Astrocyte of the hippocampus (primary cell): ENCODE results near the gene AHNAK.
A peak's percentile ranks its signal among the peaks of the same experiment; 100 is the strongest.
"Not testable (repeated sequence)": the region's sequence is repeated elsewhere in the genome, so short reads cannot be mapped to it uniquely, and the experiment has no call there.

Experiments used
- DNase-seq: peaks from one replicate; pipeline ENCODE4 v3.0.0; 2011; ENCODE audit warnings: low read depth, low spot score

The AHNAK gene

DNA sequence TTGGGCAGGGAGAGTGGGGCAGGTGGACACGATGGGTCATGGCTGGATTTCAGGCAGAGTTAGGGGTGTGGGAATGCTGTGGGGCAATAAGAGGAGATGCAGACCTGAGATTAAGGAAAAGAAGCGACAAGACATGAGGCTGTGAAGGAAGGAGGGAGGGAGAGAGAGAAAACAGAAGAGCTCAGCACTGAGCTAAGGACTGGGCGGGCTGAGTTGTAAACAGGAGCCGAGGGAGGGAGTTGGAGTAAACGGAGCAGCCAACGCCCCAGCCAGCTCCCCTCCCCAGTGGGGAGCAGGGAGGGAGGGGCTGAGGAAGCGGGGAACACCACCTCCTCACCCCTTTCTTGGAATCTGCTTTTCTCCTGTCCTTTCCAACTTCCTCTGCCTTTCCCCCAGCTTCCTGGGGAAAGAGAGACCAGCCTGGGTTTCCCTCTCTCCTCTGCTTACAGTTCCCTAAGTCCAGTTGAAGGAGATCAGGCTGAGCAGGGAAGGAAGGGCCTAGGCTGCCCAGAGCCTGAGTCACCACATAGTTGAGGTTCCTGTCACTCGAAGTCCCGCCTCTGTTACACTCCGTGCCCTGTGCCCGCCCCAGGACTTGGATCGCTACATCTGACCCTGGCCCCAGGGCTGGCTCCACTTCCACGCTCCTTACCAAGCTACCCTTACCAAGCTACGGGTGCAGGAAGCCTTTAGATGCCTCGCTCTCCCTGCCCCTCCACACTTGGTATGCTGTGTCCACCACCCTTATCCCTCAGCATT, 6.7 kb upstream of the AHNAK start:
- DNase-seq = peak; percentile 96

DNA sequence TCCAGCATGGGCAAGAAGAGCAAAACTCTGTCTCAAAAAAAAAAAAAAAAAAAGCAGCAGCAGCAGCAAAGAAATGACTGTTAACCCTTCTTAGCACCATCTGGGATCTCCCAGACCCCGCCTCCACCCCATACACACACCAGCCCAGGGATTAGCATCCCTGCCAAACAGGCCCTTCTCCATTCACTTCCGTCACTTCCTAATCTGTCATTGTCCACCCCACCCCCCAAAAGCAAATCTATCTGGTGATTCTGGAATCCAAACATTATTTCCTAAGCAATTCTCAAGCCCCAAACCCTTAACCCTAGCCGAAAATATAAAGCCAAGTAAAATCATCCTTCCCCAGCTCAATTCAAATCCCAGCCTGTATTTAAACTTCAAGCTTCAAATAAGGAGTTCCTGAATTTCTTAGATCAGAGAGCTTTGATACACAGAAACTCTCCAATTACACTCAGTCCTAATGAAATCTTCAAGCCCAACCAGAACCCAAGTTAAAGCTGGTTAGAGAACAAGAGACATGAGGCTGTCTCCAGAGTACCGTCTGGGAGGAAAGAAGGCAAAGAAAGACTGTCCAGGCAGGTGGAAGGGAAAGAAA, 6.0 kb upstream of the AHNAK start:
- no peak for DNase-seq

DNA sequence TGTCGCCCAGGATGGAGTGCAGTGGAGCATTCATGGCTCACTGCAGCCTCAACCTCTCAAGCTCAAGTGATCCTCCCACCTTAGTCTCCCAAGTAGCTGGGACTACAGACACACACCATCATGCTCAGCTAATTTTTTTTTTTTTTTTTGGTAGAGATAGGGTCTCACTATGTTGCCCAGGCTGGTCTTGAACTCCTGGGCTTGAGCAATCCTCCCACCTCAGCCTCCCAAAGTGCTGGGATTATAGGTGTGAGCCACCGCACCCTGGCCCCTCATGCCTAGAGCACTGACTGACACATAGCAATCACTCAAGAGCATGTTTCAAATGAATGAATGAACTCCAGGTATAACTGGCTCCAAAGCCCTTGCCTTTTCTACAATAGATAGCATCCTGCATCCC, 3.9 kb upstream of the AHNAK start:
- not testable (repeated sequence) for DNase-seq

DNA sequence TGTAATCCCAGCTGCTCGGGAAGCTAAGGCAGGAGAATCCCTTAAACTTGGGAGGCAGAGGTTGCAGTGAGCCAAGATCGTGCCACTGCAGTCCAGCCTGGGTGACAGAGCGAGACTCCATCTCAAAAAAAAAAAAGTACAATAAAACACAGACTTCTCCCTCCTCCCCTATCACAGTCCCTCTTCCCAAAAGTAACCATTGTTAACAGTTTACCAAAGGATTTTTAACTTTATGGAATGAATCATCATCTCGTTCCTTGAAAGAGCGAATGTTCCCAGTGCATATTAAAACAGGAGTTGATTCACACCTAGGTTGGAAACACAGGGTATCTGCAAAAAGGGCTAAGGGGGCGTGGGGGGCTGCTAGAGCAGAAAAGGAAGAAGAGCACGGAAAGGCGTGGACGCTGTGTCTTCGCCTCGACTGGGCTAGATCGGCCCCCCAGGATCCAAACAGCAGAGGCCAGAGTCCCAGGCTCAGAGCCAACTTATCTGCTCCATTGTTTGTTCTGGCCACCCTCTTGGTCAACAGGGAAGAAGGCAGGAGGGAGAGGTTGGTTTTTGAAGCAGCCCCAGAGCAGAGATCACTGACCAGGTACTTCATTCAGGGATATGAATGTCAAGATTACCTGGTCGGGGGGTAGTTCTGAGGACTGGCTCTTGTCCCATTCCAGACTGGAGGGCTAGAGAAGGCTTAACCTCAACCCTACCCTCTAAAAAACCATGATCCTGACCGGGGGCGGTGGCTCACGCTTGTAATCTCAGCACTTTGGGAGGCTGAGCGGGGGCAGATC, 2.1 kb upstream of the AHNAK start:
- peak; percentile 49 for DNase-seq

DNA sequence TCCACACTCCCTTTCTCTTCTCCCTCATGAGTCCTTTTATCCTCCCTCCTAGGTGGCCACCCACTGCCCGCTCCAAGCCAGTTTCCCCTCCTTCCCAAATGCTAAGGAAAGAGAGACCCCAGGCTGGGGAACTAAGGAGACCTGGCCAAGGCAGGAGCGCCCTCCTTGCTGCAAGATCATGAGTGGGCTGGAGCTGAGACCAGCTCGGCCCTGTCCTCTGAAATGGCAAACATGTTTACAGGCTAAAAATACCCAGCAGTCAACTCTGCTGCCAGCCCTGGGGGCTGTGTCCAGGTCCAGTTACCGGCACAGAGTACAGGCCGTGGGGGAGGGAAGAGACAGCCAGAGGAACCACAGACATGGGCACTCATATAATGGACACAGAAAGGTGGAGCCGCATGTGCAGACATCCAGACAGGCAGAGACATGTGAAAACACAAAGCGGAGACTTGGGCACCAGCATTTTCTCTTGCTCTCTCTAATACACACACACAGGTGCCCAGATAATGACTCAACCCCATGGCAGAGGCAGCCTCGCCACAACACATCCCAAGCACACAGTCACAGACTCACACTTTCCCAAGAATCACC, 1.2 kb upstream of the AHNAK start:
- DNase-seq = peak; percentile 46

DNA sequence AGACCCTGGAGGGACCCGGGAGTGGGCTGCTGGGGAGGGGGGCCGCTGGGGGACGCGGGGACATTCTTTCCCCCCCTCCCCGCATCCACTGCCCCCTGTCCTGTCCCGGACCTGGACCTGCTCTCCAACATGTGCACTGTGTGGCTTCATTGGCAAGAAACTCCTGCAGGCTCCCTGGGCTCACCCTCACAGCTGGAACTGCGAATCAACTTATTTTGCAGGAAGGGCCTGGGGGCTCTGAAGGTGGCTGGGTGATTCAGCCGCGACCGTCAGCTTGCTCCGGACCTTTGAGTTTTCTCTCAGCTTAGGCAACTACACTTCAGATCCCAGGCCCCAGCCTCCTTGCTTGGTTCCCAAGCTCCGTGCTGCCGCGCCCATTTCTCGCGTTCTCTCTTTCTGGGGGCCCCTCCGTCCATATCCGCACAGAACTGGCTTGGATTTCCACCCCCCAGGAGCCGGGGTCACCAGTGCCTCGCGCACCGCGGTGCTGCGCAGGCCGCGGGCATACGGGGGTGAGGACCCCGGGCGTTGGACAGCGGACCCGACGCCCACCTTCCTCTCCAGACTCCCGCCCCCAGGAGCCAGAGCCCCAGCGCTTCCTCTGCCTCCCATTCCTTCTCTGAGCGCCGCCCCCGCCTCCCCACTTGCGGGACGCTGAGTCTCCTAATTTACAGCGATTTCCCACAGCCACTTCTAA, 471 bp upstream of the AHNAK start:
- peak; percentile 57 for DNase-seq

DNA sequence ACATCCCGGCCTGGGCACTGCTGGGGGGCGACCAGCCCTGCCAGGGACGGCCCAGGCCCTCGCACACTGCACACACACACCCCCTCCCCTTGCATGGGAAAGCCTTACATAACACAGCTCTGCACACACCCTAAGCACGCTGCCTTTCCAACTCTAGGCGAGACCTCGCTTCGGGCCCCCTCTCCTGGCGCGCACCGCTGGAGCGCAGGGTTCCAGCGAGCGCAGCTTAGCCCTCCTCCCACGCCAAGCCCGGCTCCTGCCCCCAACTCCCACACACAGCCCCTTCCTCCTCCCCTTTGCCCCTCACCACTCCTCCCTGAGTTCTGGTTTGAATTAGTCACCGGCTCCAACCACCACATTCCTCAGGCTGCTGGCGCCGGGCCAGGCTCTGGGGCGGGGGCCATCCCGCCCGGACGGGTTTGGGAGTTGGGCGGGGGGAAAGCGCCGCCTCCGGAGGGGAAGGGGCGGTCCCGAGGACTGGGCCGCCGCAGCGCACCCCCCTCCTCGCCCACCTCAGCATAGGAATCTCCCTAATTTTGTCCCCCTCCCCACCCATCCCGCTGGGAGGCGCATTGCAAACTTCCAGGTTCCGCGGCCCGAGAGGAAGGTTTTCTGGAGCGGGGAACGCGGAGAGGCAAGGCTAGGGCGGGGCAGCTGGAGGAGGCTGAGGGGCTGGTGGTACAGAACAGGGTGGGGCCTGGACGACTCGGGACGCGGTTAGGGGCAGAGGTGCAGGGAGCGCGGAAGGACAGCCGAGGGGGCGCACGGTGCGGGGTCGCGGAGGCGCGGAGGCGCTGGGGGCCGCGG, 966 bp downstream of the AHNAK start:
- peak; percentile 99 for DNase-seq

DNA sequence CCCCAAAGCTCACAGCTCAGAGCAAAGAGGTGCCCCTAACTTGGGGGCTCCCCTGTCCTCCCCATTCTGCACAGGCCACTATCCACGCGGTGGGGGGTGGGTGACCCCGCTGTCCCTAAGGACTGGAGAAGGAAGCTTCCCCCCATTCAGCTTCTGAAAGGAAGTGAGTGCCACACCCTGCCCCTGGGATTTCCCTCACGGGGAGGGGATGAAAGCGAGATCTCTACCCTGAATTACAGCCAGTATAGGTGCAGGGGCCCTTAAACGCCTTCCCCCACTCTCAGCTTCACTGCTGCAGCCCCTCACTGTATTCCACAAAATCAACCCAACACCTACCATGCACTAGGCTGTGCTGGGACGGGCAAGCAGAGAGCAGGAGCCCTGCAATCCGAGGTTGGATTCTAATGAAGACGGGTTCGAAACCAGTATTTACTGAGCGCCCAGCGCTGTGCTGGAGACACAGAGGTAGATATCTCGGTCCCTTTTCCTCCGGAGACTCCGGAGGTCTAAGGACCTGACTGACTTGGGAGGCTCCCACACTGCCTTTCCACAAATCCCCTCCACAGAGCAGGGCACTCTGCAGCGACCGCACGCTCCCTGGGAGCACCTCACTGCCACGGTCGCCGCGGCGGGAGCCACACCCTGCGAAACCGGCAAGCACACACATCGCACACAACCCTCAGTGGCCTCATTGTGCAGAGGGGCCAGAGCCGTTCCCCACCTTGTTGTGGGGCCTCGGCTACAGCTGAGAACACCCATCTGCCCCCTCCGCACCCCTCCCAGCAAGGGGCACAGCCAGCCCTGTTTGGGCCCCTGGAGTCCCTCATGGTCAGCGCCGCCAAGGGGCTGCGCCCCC, 1.8 kb downstream of the AHNAK start:
- DNase-seq = peak; percentile 56

DNA sequence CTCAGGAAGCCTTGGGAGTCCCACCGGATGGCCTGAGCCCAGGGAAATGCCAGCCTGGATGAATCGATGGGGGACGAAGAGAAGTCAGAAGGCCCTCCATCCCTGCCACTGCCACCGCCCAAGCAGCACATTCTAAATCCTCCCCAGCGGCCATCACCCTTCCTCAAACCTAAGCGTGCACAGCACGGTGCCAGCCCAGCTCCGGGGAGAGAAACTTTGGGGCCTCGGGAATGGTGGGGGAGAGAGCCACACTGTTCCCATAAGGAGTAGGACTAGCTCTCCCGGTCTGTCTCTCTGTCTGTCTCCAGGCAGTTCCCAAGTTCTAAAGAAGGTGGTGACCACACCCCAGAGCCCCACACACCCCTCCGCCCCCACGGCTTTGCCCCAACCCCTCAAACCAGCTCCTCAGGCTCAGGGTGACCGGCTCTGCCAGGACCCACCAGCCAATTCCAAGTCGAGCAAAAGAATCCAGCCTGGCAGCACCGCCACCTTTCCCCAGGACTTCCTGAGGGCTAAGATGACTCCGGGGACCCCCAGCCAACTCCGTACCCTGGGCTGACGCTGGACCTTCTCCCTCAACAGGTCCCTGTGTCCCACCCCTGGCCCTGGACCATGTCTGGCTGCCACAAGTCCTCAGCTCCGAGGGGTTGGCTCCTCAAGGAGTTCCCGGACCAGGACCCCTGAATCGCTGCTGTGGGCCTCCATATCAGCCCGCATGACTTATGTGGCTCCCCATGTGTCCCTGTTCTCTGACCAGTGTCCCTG, 2.7 kb downstream of the AHNAK start:
- DNase-seq = peak; percentile 32

DNA sequence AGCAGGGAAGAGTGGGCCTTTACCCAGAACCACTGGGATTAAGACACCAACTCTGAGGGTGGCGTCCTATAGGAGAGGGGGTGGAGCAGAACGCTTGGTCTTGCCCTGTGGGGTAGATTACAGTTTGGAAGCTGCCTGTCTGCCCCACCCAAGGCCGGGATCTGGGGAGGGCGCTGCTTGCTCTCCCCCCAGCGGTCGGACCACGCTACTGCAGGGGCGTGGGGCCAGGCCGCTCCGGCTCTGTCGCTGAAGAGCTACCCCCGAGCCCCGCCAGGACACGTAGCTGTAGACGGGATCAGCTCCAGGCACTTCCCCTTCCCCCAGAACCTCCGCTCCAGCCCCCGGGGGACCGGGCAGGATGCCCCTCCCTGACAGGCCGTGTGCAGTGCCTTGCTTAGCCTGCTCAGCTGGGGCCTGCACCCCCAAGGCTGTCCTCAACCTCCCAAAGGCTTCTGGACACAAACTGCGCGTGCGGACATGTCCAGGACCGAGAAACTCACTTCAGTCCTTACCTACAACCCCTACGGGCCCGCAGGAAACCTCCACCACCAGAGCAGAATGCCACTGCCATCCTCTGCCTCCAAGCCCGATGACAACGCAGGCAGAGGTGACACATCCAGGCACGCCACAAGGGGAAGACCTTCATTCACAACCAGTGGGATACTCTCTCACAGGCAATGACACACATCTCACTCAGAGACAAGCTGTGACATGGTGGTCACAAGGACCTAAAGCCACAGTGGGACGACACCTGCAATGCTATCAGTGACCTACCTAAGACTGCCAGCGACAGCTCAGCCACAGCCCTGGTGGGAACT, 3.6 kb downstream of the AHNAK start:
- peak; percentile 91 for DNase-seq

DNA sequence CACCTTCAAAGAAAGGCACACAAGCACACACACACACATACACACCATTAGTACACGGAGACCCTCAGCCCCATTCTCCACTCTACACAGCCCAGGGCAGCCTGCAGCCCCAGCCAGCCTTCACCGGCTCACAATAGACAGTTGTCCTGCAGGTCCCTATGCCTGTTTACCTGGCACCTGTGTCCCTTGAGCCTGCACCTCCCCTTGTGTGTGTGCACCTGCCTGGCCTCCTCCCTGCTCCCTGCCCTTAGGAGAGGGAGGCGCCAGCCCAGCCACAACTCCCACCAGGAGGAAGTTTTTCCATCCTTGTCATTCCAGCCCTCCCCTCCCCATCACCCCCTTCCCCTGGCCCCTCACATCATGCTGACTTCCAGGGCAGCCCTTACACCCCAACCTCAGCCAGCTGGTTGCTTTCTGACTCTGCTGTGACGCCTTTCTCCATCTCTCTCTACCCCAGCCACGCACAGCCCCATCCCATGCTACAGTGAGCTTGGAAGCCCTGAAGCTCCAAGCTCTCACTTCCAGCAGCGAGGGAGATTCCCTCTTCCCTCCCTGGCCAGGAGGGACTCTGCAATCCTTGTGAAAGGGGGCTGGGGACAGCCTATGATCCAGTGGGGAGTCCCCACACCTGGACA, 4.4 kb downstream of the AHNAK start:
- no peak for DNase-seq

DNA sequence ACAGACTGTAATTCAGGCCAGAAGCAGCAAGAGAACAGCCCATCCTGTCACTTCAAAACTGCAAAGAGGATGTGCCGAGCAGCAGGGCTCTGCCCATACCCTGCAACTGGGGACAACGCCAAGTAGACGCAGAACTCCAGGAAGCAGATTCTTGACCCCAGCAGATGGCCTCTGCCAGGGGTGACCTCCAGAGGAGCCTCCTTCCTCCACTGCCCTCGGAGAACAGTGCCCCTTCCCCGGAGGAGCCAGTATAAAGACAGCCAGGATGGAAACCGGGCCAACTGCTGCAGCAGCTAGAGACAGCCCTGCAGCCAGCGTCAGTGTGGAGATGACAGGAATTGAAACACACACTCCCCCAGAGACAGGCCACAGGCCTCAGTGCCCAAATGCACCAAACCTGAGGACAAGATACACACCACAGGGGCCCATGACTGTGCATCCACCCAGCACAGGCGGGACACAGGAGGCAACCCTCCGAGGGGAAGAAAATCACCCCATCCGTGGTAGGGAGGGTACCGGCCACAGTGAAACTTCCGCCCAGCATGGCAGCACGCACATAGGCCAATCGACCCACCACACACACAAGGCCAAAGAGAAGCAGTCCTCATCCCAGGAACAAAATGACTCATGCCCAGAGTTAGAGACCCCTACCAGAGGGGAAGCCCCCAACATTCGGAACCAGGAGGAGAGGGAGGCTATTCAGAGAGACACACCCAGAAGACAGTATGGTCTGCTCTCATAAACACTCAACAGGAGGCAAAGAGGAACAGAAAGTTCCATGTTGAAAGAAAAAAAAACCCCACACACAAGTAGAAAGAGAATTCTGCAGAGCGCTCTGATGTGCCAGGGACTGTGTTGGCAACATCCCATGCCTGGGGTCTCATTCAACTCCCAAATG, 5.6 kb downstream of the AHNAK start:
- DNase-seq = no peak

DNA sequence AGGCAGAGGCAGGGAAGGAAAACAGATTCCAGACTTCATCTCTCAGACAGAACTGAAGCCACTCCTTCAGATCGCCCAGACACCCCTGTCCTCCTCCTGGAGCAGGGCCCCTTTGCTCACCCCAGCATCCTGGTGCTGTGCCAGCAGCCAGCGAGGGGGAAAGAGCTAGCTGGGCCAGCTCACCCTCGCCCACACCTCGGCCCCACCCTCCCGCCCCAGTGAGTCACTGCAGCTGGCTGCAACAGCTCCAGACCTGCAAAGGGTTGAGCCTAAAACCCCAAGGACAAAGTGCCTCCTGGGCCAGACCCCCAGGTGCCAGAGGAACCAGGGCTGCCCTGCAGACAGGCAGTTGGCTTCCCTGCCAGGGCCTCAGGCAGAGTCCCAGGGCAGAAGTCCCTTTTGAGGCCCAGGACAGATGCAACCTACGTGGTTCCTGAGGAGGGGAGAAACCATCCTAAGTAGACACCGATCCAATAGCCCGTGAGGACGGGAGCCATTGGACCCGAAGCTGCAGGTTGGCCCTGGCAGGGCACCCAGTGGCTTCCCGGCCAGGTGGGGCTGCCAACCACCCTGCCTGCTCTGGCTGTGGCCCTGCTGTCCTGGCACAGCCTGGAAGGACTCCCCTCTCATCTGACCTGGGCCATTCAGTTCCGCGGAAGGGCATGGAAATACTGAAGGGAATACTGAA, 7.2 kb downstream of the AHNAK start:
- peak; percentile 96 for DNase-seq

DNA sequence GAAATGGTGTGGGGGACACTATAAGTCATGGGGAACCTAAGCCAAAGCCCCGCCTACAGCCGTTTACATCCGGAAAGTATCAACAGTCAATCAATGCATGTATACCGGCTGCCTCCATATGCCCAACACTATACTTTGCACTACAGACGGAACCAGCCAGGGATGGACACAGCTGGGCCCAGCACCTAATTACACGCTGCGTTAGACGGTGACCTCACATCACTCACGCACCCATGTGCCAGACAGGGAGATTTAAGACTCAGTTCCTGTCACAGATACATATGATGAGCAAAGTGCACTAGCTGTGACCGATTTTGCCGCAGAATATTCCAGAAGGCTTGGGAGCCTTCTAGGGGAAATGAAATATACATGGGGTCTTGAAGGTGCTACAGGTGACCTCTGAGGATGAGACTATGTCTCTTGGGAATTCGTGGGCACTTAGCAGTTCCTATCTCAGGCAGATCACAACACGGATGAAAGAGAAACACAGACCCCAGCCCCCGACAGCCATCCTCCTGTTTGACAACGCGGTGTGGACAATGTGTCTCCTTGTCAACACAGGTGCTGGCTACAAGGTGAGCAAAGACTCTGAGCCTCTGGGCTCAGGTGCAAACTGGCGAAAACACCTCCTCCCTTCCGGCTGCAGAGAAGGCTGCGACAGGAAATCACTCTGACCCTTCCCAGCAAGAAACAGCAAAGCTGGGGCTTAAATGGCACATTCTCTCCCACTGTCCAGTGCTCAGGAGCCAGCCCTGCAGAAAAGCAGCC, 8.0 kb downstream of the AHNAK start:
- DNase-seq = no peak

DNA sequence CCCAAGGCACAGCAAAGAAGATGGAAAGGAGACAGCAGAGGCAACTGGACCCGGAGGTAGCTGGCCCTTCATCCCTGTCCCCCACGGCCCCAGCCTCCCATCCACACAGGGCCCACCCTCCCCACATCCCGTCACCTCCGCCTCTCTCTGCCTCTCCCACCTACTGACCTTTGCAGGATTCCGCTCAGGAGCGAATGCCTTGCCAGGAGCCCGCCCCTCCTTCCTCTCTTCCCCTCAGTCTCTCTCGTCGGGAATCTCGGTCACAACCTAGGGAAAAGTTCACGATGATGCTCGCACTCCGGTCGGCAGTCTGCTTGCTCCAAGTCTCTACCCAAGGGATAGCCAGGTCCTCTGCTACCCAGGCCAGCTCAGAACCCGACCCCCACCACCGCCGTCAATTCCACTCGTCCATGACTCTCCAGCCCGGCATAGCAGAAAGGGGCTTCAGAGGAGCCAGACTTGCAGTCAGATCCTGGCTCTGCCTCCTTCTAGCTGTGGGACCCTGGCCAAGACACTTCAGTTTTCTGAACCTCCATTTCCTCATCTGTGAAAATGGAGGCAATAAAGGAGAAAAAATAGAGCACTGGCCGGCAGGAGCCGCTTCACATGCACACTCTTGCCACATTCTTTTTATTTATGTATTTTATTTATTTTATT, 10.2 kb downstream of the AHNAK start:
- DNase-seq = no peak
